Ecto neural progenitor cell (in vitro differentiated cells): ENCODE results near the gene KRT8.

Experiments used
- DNase-seq: peaks from one replicate; pipeline ENCODE4 v3.0.0-alpha.2; 2018; ENCODE audit warnings: low spot score

Gene KRT8

GRCh38 chr12:52904509-52905300, at the start of gene KRT8:
Gene KRT8 (minus strand): TSS chr12:52905076. CDS start chr12:52904981, 95 bp downstream.
- peak; percentile 92 for DNase-seq

- no peak for DNase-seq
These were observed 48.4 kb upstream of the KRT8 start for GRCh38 chr12:52953181-52953841.

GRCh38 chr12:52952076-52952801, 47.4 kb upstream of the KRT8 start:
- no peak for DNase-seq

- no peak for DNase-seq
These were observed 46.8 kb upstream of the KRT8 start for GRCh38 chr12:52951640-52952039.

- no peak for DNase-seq
These were observed 46.2 kb upstream of the KRT8 start for GRCh38 chr12:52951126-52951525.

GRCh38 chr12:52950553-52950952, 45.7 kb upstream of the KRT8 start:
- no peak for DNase-seq

- peak; percentile 61 for DNase-seq
These were observed 44.8 kb upstream of the KRT8 start for GRCh38 chr12:52949413-52950331.

GRCh38 chr12:52947738-52948423, 43.0 kb upstream of the KRT8 start:
- peak; percentile 51 for DNase-seq

- peak; percentile 62 for DNase-seq
These were observed 42.1 kb upstream of the KRT8 start for GRCh38 chr12:52946797-52947547.

- DNase-seq, result no peak
These were observed 41.5 kb upstream of the KRT8 start for GRCh38 chr12:52946334-52946733.

GRCh38 chr12:52945389-52946232, 40.7 kb upstream of the KRT8 start:
- peak; percentile 77 for DNase-seq

- peak; percentile 45 for DNase-seq
These were observed 40.0 kb upstream of the KRT8 start for GRCh38 chr12:52944683-52945388.

GRCh38 chr12:52942901-52943181, 38.0 kb upstream of the KRT8 start:
- DNase-seq, result peak; percentile 44

- no peak for DNase-seq
These were observed 37.4 kb upstream of the KRT8 start for GRCh38 chr12:52942066-52942900.

GRCh38 chr12:52929538-52929937, 24.7 kb upstream of the KRT8 start:
- DNase-seq, result no peak

- DNase-seq, result no peak
These were observed 23.1 kb upstream of the KRT8 start for GRCh38 chr12:52927964-52928363.

GRCh38 chr12:52926596-52927234, 21.8 kb upstream of the KRT8 start:
- no peak for DNase-seq
